A549 (cell line): ENCODE data around the gene ADGRG1. TPM values are rescaled to one million over a fixed set of nuclear protein-coding genes. Genes with fewer than 3 reads are reported as not detected.
A peak's percentile ranks its signal among the peaks of the same experiment; 100 is the strongest.

Source experiments
- ATAC-seq, 2 experiments: fragments of 200-7000 bp in 1 of 2; fragments of >200 bp in 1 of 2; cut with Nextera tagmentation in 1 of 2; cut with Tn5 transposase in 1 of 2; 3 replicates each; pipeline versions ENCODE4 v1.8.0 to v1.9.1; 2018 to 2020; ENCODE audit warnings: mild to moderate bottlenecking in 1 of 2, moderate library complexity in 1 of 2
- CTCF ChIA-PET: fragments of 300-600 bp; sonication (Branson Sonifier 250); formaldehyde crosslinking; extraction: SDS; loops from one replicate; lab custom pipeline; 2021; ENCODE audit warnings: antibody characterized with exemption, inconsistent platforms; lab: Yijun Ruan, JAX
- POLR2A ChIA-PET: fragments of 350-600 bp; formaldehyde crosslinking; extraction: SDS; loops from one replicate; lab custom pipeline; 2021; ENCODE audit warnings: antibody characterized with exemption, inconsistent platforms; lab: Yijun Ruan, JAX
- DNase-seq, 2 experiments: peaks; one replicate each; pipeline versions ENCODE4 v3.0.0 to v3.0.0-alpha.2; 2011 to 2016; ENCODE audit warnings: low read depth in 1 of 2, low spot score in 1 of 2
- FAIRE-seq: peaks from 2 replicates; lab custom pipeline; 2011; peaks lifted over from hg19 to GRCh38; lab: Jason Lieb, UNC
- H3K27ac ChIP-seq, 2 experiments: fragments of >200 bp; sonication (Bioruptor Twin); formaldehyde crosslinking; 3 replicates each; pipeline ENCODE4 v1.5.1; 2016 to 2017
- H3K4me1 ChIP-seq: fragments of >200 bp; sonication (Bioruptor Twin); formaldehyde crosslinking; 3 replicates; pipeline ENCODE4 v1.6.1; 2016
- H3K4me2 ChIP-seq: fragments of >200 bp; sonication (Bioruptor Twin); formaldehyde crosslinking; 3 replicates; pipeline ENCODE4 v1.6.1; 2016
- H3K4me3 ChIP-seq: fragments of >200 bp; sonication (Bioruptor Twin); formaldehyde crosslinking; 3 replicates; pipeline ENCODE4 v1.5.1; 2016
- H3K9me3 ChIP-seq: fragments of >200 bp; sonication (Bioruptor Twin); formaldehyde crosslinking; 3 replicates; pipeline ENCODE4 v1.6.1; 2016
- BCL3 ChIP-seq: fragments of >200 bp; sonication (Bioruptor Twin); formaldehyde crosslinking; IDR thresholded peaks from 3 replicates; pipeline ENCODE4 v1.6.1; 2016
- CBX2 ChIP-seq: fragments of 200-600 bp; sonication (generic); IDR thresholded peaks from 2 replicates; pipeline ENCODE4 v1.6.1; 2016; ENCODE audit warnings: low read depth, mild to moderate bottlenecking, borderline replicate concordance
- CEBPB ChIP-seq, 2 experiments: fragments of >200 bp in 1 of 2; sonication (Bioruptor Twin) in 1 of 2; formaldehyde crosslinking in 1 of 2; IDR thresholded peaks; 2 replicates each; pipeline ENCODE4 v1.6.1; 2012 to 2016
- CHD2 ChIP-seq: fragments of 150-350 bp; IDR thresholded peaks from 2 replicates; pipeline ENCODE4 v1.6.1; 2014; ENCODE audit warnings: low read length; ENCODE audit not compliant: partially characterized antibody
- CHD4 ChIP-seq: fragments of 200-600 bp; sonication (generic); IDR thresholded peaks from 2 replicates; pipeline ENCODE4 v1.6.1; 2016; ENCODE audit warnings: antibody characterized with exemption, mild to moderate bottlenecking, borderline replicate concordance
- CTCF ChIP-seq: fragments of >200 bp; sonication (Bioruptor Twin); formaldehyde crosslinking; IDR thresholded peaks from 3 replicates; pipeline ENCODE4 v1.5.1; 2016
- ESRRA ChIP-seq: fragments of 150-350 bp; IDR thresholded peaks from 2 replicates; pipeline ENCODE4 v1.6.1; 2014; ENCODE audit warnings: mild to moderate bottlenecking, low read length, borderline replicate concordance
- FOSB ChIP-seq: fragments of 250-450 bp; sonication (Bioruptor Pico); IDR thresholded peaks from 2 replicates; pipeline ENCODE4 v1.5.0; 2020; ENCODE audit warnings: mild to moderate bottlenecking, moderate library complexity
- FOXS1 ChIP-seq: fragments of 250-450 bp; sonication (Bioruptor Pico); IDR thresholded peaks from 2 replicates; pipeline ENCODE4 v1.5.0; 2020; ENCODE audit warnings: mild to moderate bottlenecking, moderate library complexity
- HDAC2 ChIP-seq: fragments of 200-600 bp; sonication (generic); IDR thresholded peaks from 2 replicates; pipeline ENCODE4 v1.6.1; 2016
- HES2 ChIP-seq: fragments of >200 bp; sonication (Bioruptor Twin); formaldehyde crosslinking; IDR thresholded peaks from 2 replicates; pipeline ENCODE4 v1.6.1; 2016
- HOXB13 ChIP-seq: fragments of 250-450 bp; sonication (Bioruptor Pico); IDR thresholded peaks from 2 replicates; pipeline ENCODE4 v1.5.0; 2020; ENCODE audit warnings: low read depth, mild to moderate bottlenecking, moderate library complexity
- HOXB5 ChIP-seq: fragments of 250-450 bp; sonication (Bioruptor Pico); IDR thresholded peaks from 2 replicates; pipeline ENCODE4 v1.5.0; 2020; ENCODE audit warnings: mild to moderate bottlenecking, moderate library complexity
- JUN ChIP-seq, 2 experiments: fragments of >200 bp; sonication (Bioruptor Twin); formaldehyde crosslinking; IDR thresholded peaks; 2 replicates in 1 of 2; 3 replicates in 1 of 2; pipeline ENCODE4 v1.6.1; 2016 to 2017
- JUNB ChIP-seq: fragments of >200 bp; sonication (Bioruptor Twin); formaldehyde crosslinking; IDR thresholded peaks from 2 replicates; pipeline ENCODE4 v1.6.1; 2016
- KDM5A ChIP-seq: fragments of 200-600 bp; sonication (generic); IDR thresholded peaks from 2 replicates; pipeline ENCODE4 v1.6.1; 2016; ENCODE audit warnings: antibody characterized with exemption, mild to moderate bottlenecking
- MAX ChIP-seq: IDR thresholded peaks from 2 replicates; pipeline ENCODE4 v1.6.1; 2012
- MAZ ChIP-seq: fragments of 150-350 bp; IDR thresholded peaks from 2 replicates; pipeline ENCODE4 v1.6.1; 2014; ENCODE audit warnings: antibody characterized with exemption, low read depth, low read length, borderline replicate concordance
- POLR2A ChIP-seq: IDR thresholded peaks from 2 replicates; pipeline ENCODE4 v1.6.1; 2012; ENCODE audit warnings: mild to moderate bottlenecking, low read length
- POLR2AphosphoS2 ChIP-seq: conservative IDR thresholded peaks from 2 replicates; pipeline ENCODE4 v1.6.1; 2012; ENCODE audit warnings: low read length, improper control_type of control experiment, inconsistent platforms
- RARB ChIP-seq: fragments of 250-450 bp; sonication (Bioruptor Pico); IDR thresholded peaks from 2 replicates; pipeline ENCODE4 v1.8.0; 2021; ENCODE audit warnings: mild to moderate bottlenecking, moderate library complexity
- RCOR1 ChIP-seq: fragments of 150-350 bp; IDR thresholded peaks from 2 replicates; pipeline ENCODE4 v1.6.1; 2014; ENCODE audit warnings: antibody characterized with exemption, low read length, low read depth
- TP53 ChIP-seq: fragments of 250-450 bp; sonication (Bioruptor Pico); IDR thresholded peaks from 2 replicates; pipeline ENCODE4 v1.5.0; 2021; ENCODE audit warnings: mild to moderate bottlenecking, moderate library complexity
- USF2 ChIP-seq: fragments of 450-650 bp; IDR thresholded peaks from 2 replicates; pipeline ENCODE4 v1.6.1; 2014; ENCODE audit warnings: antibody characterized with exemption
- ZC3H11A ChIP-seq: fragments of 450-650 bp; IDR thresholded peaks from 2 replicates; pipeline ENCODE4 v1.6.1; 2014; ENCODE audit warnings: antibody characterized with exemption, mild to moderate bottlenecking
- ZSCAN20 ChIP-seq: fragments of 250-450 bp; sonication (Bioruptor Pico); IDR thresholded peaks from 2 replicates; pipeline ENCODE4 v1.8.0; 2022; ENCODE audit warnings: mild to moderate bottlenecking, moderate library complexity
- WGBS: methylation state at CpG from one replicate; pipeline ENCODE4 v1.1.6; 2017; ENCODE audit errors: missing lambda C conversion rate; 5-methylcytosine and 5-hydroxymethylcytosine counted together
- polyA plus RNA-seq, 4 experiments: library from polyadenylated mRNA; depleted of rRNA in 3 of 4; stranded (reverse); fragments of >200 nt; fragmentation: RNase III in 1 of 4; extraction: RNeasy Plus Mini Kit Qiagen cat#74134 plus additional on column Dnase treatment in 1 of 4; gene quantifications; 2 replicates in 3 of 4; 3 replicates in 1 of 4; pipeline ENCODE4 v1.2.3, GENCODE V29; 2011 to 2017

Gene ADGRG1
- polyA plus RNA-seq, 2 of the 4 experiments (the other 2 are of a cell fraction): 28.3 to 142 TPM

- TF ChIP-seq USF2 (no peak), HOXB13 (CRISPR knock-in tag) (no peak), RCOR1 (0 out of 2 replicates have a peak, but pooled peaks have one; percentile 3), BCL3 (no peak), HOXB5 (no peak), HDAC2 (no peak), CTCF (no peak; the same call in 2 of the 3 replicates), RARB (no peak), CBX2 (no peak), ZSCAN20 (CRISPR knock-in tag) (no peak), MAX (peak; percentile 69), JUN (IDR thresholded peaks at IDR 0.05) (peak; percentile 50 to 59; a peak in 2 of 5 replicates), JUNB (peak; percentile 76), FOXS1 (no peak), KDM5A (no peak), CEBPB (IDR thresholded peaks at IDR 0.05) (no peak), TP53 (CRISPR knock-in tag) (no peak), POLR2A (peak; percentile 54)
These were observed at the start of gene ADGRG1 (continued) for GRCh38 chr16:57628008-57628781.

GRCh38 chr16:57579361-57579665, 49.1 kb upstream of the ADGRG1 start:
- ATAC-seq (no peak), FAIRE-seq (no peak), DNase-seq (no peak)
- TF ChIP-seq ZC3H11A (no peak), POLR2A (no peak), MAZ (no peak), HES2 (no peak), BCL3 (no peak), CEBPB (IDR thresholded peaks at IDR 0.05) (no peak), CHD2 (no peak), CBX2 (no peak), JUN (IDR thresholded peaks at IDR 0.05) (no peak), FOSB (CRISPR knock-in tag) (no peak), POLR2AphosphoS2 (no peak), HOXB13 (CRISPR knock-in tag) (no peak), USF2 (no peak), ESRRA (no peak), CHD4 (no peak)
- H3K4me1 ChIP-seq: peaks cover 6% of the 10 kb centered on the region; the same call in 2 of the 3 replicates
- CTCF ChIA-PET: interaction anchor here (1.0 to 35.2 kb wide), 7 partner anchors 12 to 425 kb away, joined by 3 to 785 read pairs (median 6); no protein-coding TSS in a partner anchor
- H3K27ac ChIP-seq: no peak overlapping the region
- POLR2A ChIA-PET: no interaction called here
- H3K9me3 ChIP-seq: no peaks in the 10 kb centered on the region
- no peak overlapping the region for H3K4me2 ChIP-seq
- H3K4me3 ChIP-seq: no peak overlapping the region
- 46% methylated on average over 2 of the region's 2 CpGs for WGBS
